Cardiac fibroblast (primary cell): ENCODE data around the gene OTUB2.
A peak's percentile ranks its signal among the peaks of the same experiment; 100 is the strongest.

ENCODE experiments used
- DNase-seq, 2 donors: peaks; one replicate each; pipeline versions ENCODE4 v3.0.0 to v3.0.0-alpha.2; 2010; ENCODE audit warnings: low read depth in 2 of 2
- H3K4me3 ChIP-seq, 2 donors: replicated peaks in 1 of 2; 1 replicate in 1 of 2; 2 replicates in 1 of 2; pipeline ENCODE4 v1.5.1; 2011; ENCODE audit warnings: low read depth in 2 of 2, low read length in 2 of 2, mild to moderate bottlenecking in 2 of 2, moderate library complexity in 1 of 2
- TF ChIP-seq, protein P1 (sequence below): IDR thresholded peaks from one replicate; pipeline ENCODE4 v1.5.1; 2011; ENCODE audit warnings: low read depth, mild to moderate bottlenecking, low read length, inconsistent platforms

Gene OTUB2

DNA sequence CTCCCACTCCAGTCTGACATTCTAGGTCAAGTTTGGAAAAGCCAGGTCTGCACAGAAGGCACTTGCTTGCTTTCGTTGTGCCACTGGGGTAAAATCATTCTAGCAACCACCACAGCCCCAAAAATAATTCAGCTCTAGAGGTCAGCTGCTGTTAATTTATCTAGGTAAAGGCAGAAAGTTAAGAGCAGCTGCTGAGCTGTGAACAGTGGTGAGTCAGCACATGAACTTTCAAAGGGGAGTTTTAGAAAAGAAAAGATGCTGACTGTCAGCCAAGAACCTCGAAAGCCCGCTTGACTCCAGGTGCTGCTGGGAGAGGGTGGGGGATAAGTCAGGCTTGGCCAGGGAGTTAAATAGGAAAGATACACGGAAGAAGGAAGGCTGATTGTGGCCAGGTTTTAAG lies 16.4 kb upstream of the OTUB2 start:
- DNase-seq = peak; percentile 33 to 56
- no peak overlapping the region for H3K4me3 ChIP-seq
- TF ChIP-seq, protein P1, sequence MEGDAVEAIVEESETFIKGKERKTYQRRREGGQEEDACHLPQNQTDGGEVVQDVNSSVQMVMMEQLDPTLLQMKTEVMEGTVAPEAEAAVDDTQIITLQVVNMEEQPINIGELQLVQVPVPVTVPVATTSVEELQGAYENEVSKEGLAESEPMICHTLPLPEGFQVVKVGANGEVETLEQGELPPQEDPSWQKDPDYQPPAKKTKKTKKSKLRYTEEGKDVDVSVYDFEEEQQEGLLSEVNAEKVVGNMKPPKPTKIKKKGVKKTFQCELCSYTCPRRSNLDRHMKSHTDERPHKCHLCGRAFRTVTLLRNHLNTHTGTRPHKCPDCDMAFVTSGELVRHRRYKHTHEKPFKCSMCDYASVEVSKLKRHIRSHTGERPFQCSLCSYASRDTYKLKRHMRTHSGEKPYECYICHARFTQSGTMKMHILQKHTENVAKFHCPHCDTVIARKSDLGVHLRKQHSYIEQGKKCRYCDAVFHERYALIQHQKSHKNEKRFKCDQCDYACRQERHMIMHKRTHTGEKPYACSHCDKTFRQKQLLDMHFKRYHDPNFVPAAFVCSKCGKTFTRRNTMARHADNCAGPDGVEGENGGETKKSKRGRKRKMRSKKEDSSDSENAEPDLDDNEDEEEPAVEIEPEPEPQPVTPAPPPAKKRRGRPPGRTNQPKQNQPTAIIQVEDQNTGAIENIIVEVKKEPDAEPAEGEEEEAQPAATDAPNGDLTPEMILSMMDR = no peak

DNA sequence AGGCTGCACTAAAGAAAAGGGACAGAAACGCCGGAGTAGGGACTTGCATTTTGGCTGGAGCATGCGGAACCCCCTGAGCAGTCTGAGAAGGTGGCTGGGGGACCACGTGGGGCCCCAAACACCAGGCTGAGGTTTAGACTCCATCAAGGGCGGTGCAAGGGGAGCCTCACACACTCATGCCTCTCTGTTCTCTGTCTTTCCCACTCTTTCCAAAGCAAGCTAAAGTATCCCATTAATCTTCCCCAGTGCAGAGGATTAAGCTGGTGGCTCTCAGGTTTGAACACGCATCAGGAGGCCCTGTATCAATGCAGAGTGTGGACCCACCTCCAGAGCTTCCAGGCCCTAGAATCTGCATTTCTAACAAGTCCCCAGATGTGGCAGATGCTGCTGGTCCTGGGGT lies 15.5 kb upstream of the OTUB2 start:
- DNase-seq = no peak
- H3K4me3 ChIP-seq = no peak overlapping the region
- TF ChIP-seq, protein P1 = no peak

DNA sequence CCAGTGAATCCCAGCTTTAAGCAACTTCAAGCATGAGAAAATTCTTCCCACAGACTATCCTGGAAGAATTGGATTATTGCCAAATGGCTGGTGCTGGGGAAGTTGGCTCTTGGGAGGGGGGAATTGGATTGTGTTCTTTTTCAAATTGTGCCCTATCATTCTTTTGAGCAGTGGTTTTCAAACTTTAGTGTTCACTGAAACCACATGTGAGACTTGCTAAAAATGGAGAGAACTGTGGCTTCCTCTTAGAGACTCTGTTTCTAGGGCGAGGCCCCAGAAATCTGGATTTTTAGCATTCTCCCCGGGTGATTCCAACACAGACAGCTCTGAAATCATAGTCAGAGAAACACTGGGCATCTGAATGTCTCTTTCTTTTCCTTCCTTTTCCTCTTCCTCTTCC lies 14.3 kb upstream of the OTUB2 start:
- H3K4me3 ChIP-seq = no peak overlapping the region
- DNase-seq = peak in 1 of 2 donors; percentile 10
- TF ChIP-seq, protein P1 = no peak

DNA sequence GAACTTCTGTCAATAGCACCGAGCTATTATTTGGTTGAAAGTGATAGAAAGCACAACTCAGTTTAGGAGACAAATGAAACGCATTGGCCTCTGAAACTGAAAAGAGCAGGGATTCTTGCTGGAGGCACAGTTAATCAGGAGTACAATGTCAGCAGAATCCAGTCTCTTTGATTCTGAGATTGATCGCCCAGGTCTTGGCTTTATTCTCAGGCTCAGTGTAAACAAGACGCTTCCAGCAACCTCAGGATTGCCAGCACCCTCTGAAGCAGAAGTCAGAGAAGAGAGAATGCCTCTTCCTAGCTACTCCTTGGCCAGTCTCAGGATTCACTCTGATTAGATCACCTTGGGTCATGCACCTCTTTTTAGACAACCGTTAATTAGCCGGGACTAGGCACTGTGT lies 11.8 kb upstream of the OTUB2 start:
- H3K4me3 ChIP-seq = no peak overlapping the region
- TF ChIP-seq, protein P1 = no peak
- no peak for DNase-seq

DNA sequence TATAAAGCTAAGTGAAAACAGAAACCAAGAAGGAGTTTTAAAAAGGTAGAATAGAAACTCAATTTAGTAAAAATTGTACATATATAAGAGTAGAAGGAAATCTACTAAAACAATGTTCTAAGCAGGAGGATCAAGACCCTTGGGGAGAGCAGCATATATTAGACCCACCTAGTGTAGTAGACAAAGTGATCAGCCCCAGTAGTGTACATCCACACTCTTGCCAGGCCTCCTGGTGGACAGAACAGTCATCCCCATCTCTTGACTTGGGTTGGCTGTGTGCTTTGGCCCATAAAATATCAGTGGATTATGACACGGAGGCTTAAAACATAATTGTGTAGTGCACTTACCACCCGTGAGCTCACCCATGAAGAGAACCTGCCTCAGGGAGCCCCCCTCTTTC lies 10.9 kb upstream of the OTUB2 start:
- no peak overlapping the region for H3K4me3 ChIP-seq
- no peak for DNase-seq
- TF ChIP-seq, protein P1 = no peak

DNA sequence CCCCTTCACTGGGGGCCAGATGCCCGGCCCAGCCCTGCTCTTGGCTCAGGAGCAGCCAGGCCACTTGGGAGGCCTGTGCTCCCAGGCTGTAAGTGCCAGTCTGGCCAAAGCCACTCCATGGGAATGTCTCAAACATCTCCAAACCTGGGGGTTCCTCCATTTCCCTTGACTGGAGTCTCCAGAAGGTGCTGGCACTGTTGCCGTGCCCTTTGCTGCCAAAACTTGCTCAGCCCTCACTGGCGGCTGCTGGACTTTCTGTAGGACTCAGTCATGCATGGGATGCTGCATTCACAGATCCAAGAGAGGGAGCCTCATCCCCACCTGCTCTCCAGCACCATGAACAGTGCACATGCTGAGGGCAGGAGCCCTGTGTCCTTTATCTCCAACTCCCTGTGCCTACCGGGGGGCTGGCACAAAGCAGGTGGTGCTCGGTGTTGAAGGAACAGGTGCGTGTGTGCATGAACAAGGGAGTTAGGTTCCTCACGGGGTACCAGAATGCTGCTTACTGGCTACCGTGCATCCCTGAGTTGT lies 9.6 kb upstream of the OTUB2 start:
- no peak overlapping the region for H3K4me3 ChIP-seq
- TF ChIP-seq, protein P1 = no peak
- DNase-seq = no peak

DNA sequence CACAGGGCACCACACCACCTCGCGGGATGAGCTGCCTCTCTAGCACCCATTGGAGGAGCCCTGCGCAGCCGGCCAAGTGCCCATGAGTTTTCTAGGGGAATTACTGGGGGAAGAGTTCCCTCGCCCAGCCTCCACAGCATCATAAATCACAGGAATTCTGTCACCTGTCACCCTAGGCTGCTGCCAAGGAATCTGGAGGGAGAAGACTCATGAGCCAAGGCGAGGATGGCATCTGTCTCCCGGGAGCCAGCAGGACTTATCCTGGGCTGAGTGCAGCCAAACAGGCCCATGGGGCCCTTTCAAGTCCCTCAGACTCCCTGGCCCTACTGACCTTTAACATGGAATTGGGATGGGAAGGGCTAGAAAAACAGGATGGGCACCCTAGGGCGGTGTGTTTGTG lies 7.8 kb upstream of the OTUB2 start:
- TF ChIP-seq, protein P1 = no peak
- DNase-seq = no peak
- no peak overlapping the region for H3K4me3 ChIP-seq
